Activated CD4-positive, alpha-beta memory T cell treated with anti-CD3 and anti-CD28 coated beads for 36 hours (primary cell): Measurements from ENCODE around the gene CA5A. TPM values are rescaled to one million over a fixed set of nuclear protein-coding genes. Genes with fewer than 3 reads are reported as not detected.
A peak's percentile ranks its signal among the peaks of the same experiment; 100 is the strongest.

Experiments
- CTCF ChIA-PET: fragments of 350-600 bp; sonication (Branson Sonifier 250); formaldehyde crosslinking; loops from one replicate; lab custom pipeline; 2021; ENCODE audit warnings: antibody characterized with exemption, inconsistent platforms; lab: Charles Lee
- POLR2A ChIA-PET: fragments of 350-600 bp; sonication (Branson Sonifier 250); formaldehyde crosslinking; loops from one replicate; lab custom pipeline; 2021; ENCODE audit warnings: antibody characterized with exemption; lab: Charles Lee
- DNase-seq: peaks from one replicate; pipeline ENCODE4 v3.0.0-alpha.2; 2020
- H3K27ac Mint-ChIP-seq: one replicate; pipeline ENCODE4 v1.8.0; 2021; ENCODE audit warnings: mixed read lengths
- H3K27me3 Mint-ChIP-seq: one replicate; pipeline ENCODE4 v1.8.0; 2021; ENCODE audit warnings: mixed read lengths
- H3K36me3 Mint-ChIP-seq: one replicate; pipeline ENCODE4 v1.8.0; 2021; ENCODE audit warnings: mixed read lengths
- H3K4me1 Mint-ChIP-seq: one replicate; pipeline ENCODE4 v1.8.0; 2021; ENCODE audit warnings: low read depth, mixed read lengths
- H3K4me3 Mint-ChIP-seq: one replicate; pipeline ENCODE4 v1.8.0; 2021; ENCODE audit warnings: mild to moderate bottlenecking, mixed read lengths
- H3K9me3 Mint-ChIP-seq: one replicate; pipeline ENCODE4 v1.8.0; 2021; ENCODE audit warnings: mixed read lengths
- intact Hi-C: fragments of 100-400 bp; cut with micrococcal nuclease; formaldehyde crosslinking; loops from one replicate; pipeline ENCODE4 v1.15.1; 2023
- total RNA-seq, 2 experiments: library from RNA; stranded (reverse); gene quantifications; one replicate each; pipeline ENCODE4 v1.2.3, GENCODE V29; 2021

Gene CA5A
- total RNA-seq, 2 experiments from 2014 or later: not detected

GRCh38 chr16:87855852-87856715 lies 80.2 kb downstream of the CA5A start:
- H3K4me3 Mint-ChIP-seq: peak overlapping the region; percentile 62
- peaks cover 74% of the 10 kb centered on the region for H3K36me3 Mint-ChIP-seq
- peak; percentile 75 for DNase-seq
- intact Hi-C loops: loop anchor here (1.0 to 10.0 kb wide), 2 partner anchors 10 to 49 kb away; no protein-coding TSS in a partner anchor
- CTCF ChIA-PET: interaction anchor here (1.3 to 8.8 kb wide), 2 partner anchors 15 to 77 kb away, joined by 11 to 224 read pairs; partner anchors contain the start of gene SLC7A5
- H3K27me3 Mint-ChIP-seq: no peaks in the 10 kb centered on the region
- peak overlapping the region; percentile 91 for H3K27ac Mint-ChIP-seq
- POLR2A ChIA-PET: interaction anchor here (2.8 to 3.6 kb wide), 2 partner anchors 9 to 12 kb away, joined by 21 to 25 read pairs; partner anchors contain the start of gene SLC7A5
- H3K4me1 Mint-ChIP-seq: peaks cover 80% of the 10 kb centered on the region
- H3K9me3 Mint-ChIP-seq: no peaks in the 10 kb centered on the region

GRCh38 chr16:87854907-87855683 lies 81.2 kb downstream of the CA5A start:
- Mint-ChIP-seq H3K36me3 (peaks cover 73% of the 10 kb centered on the region), H3K9me3 (no peaks in the 10 kb centered on the region), H3K4me1 (peaks cover 72% of the 10 kb centered on the region), H3K27me3 (no peaks in the 10 kb centered on the region), H3K4me3 (peak overlapping the region; percentile 16), H3K27ac (peak overlapping the region; percentile 91)
- ChIA-PET POLR2A (interaction anchor here (0.8 to 3.6 kb wide), 3 partner anchors 10 to 20 kb away, joined by 3 to 25 read pairs (median 21); partner anchors contain the start of gene SLC7A5), CTCF (interaction anchor here (1.0 to 8.8 kb wide), 3 partner anchors 16 to 86 kb away, joined by 3 to 224 read pairs (median 7); partner anchors contain the start of gene SLC7A5)
- no peak for DNase-seq
- intact Hi-C loops: loop anchor here (10.0 kb wide), 1 partner anchor 50 kb away; no protein-coding TSS in a partner anchor

GRCh38 chr16:87854053-87854906 lies 82.0 kb downstream of the CA5A start:
- peak; percentile 42 for DNase-seq
- no peaks in the 10 kb centered on the region for H3K9me3 Mint-ChIP-seq
- peak overlapping the region; percentile 90 for H3K27ac Mint-ChIP-seq
- peaks cover 66% of the 10 kb centered on the region for H3K4me1 Mint-ChIP-seq
- H3K36me3 Mint-ChIP-seq: peaks cover 74% of the 10 kb centered on the region
- no peaks in the 10 kb centered on the region for H3K27me3 Mint-ChIP-seq
- intact Hi-C loops: loop anchor here (10.0 kb wide), 1 partner anchor 51 kb away; no protein-coding TSS in a partner anchor
- H3K4me3 Mint-ChIP-seq: peak overlapping the region; percentile 61
- ChIA-PET POLR2A (interaction anchor here (0.8 to 3.6 kb wide), 5 partner anchors 11 to 21 kb away, joined by 3 to 25 read pairs (median 20); partner anchors contain the start of gene SLC7A5), CTCF (interaction anchor here (1.0 to 8.8 kb wide), 4 partner anchors 17 to 86 kb away, joined by 3 to 224 read pairs (median 9); partner anchors contain the start of gene SLC7A5)

- peak overlapping the region; percentile 88 for H3K27ac Mint-ChIP-seq
- peaks cover 60% of the 10 kb centered on the region for H3K4me1 Mint-ChIP-seq
- CTCF ChIA-PET: interaction anchor here (1.0 to 8.8 kb wide), 4 partner anchors 17 to 75 kb away, joined by 3 to 224 read pairs (median 11); partner anchors contain the start of gene SLC7A5
- peak overlapping the region; percentile 53 for H3K4me3 Mint-ChIP-seq
- no peaks in the 10 kb centered on the region for H3K9me3 Mint-ChIP-seq
- intact Hi-C loops: loop anchor here (1.0 to 10.0 kb wide), 2 partner anchors 51 to 74 kb away; no protein-coding TSS in a partner anchor
- POLR2A ChIA-PET: interaction anchor here (0.8 to 2.4 kb wide), 3 partner anchors 13 to 74 kb away, joined by 5 to 20 read pairs (median 12); partner anchors contain the start of gene SLC7A5
- DNase-seq: peak; percentile 95
- H3K36me3 Mint-ChIP-seq: peaks cover 73% of the 10 kb centered on the region
- no peaks in the 10 kb centered on the region for H3K27me3 Mint-ChIP-seq
Observed at GRCh38 chr16:87853411-87854052, 82.8 kb downstream of the CA5A start.

GRCh38 chr16:87851601-87852000 lies 84.7 kb downstream of the CA5A start:
- Mint-ChIP-seq H3K4me1 (peaks cover 41% of the 10 kb centered on the region), H3K27me3 (no peaks in the 10 kb centered on the region), H3K36me3 (peaks cover 70% of the 10 kb centered on the region), H3K4me3 (no peak overlapping the region), H3K27ac (no peak overlapping the region), H3K9me3 (no peaks in the 10 kb centered on the region)
- DNase-seq: no peak
- intact Hi-C loops: loop anchor here (10.0 kb wide), 1 partner anchor 53 kb away; no protein-coding TSS in a partner anchor
- ChIA-PET POLR2A (interaction anchor here (2.4 kb wide), 1 partner anchor 17 kb away, joined by 20 read pairs; the partner anchor contains the start of gene SLC7A5), CTCF (interaction anchor here (3.5 to 8.8 kb wide), 3 partner anchors 8 to 71 kb away, joined by 27 to 224 read pairs (median 64); partner anchors contain the start of gene SLC7A5)

- no peaks in the 10 kb centered on the region for H3K27me3 Mint-ChIP-seq
Observed at GRCh38 chr16:87851141-87851587, 85.2 kb downstream of the CA5A start.

GRCh38 chr16:87850009-87851006 lies 86.0 kb downstream of the CA5A start:
- peak; percentile 83 for DNase-seq
- Mint-ChIP-seq H3K27ac (peak overlapping the region; percentile 33), H3K4me1 (peaks cover 30% of the 10 kb centered on the region), H3K9me3 (no peaks in the 10 kb centered on the region), H3K4me3 (no peak overlapping the region), H3K27me3 (no peaks in the 10 kb centered on the region), H3K36me3 (peaks cover 69% of the 10 kb centered on the region)
- intact Hi-C loops: loop anchor here (1.0 to 10.0 kb wide), 2 partner anchors 21 to 54 kb away; no protein-coding TSS in a partner anchor
- ChIA-PET POLR2A (interaction anchor here (0.9 to 2.0 kb wide), 6 partner anchors 16 to 71 kb away, joined by 4 to 9 read pairs (median 6); partner anchors contain the start of gene SLC7A5), CTCF (interaction anchor here (0.5 to 8.8 kb wide), 22 partner anchors 9 to 136 kb away, joined by 3 to 224 read pairs (median 6); partner anchors contain the start of genes KLHDC4 and SLC7A5)

More at GRCh38 chr16:87851141-87851587, 85.2 kb downstream of the CA5A start:
- Mint-ChIP-seq H3K4me1 (peaks cover 38% of the 10 kb centered on the region), H3K4me3 (no peak overlapping the region), H3K27ac (no peak overlapping the region), H3K36me3 (peaks cover 71% of the 10 kb centered on the region), H3K9me3 (no peaks in the 10 kb centered on the region)
- ChIA-PET CTCF (interaction anchor here (2.5 to 8.8 kb wide), 4 partner anchors 9 to 71 kb away, joined by 10 to 224 read pairs (median 46); partner anchors contain the start of gene SLC7A5), POLR2A (no interaction called here)
- no peak for DNase-seq
- intact Hi-C loops: loop anchor here (10.0 kb wide), 1 partner anchor 54 kb away; no protein-coding TSS in a partner anchor

- Mint-ChIP-seq H3K36me3 (peaks cover 74% of the 10 kb centered on the region), H3K4me1 (peaks cover 22% of the 10 kb centered on the region), H3K9me3 (no peaks in the 10 kb centered on the region), H3K27ac (peak overlapping the region; percentile 33), H3K27me3 (no peaks in the 10 kb centered on the region), H3K4me3 (no peak overlapping the region)
- ChIA-PET CTCF (interaction anchor here (0.6 to 8.8 kb wide), 21 partner anchors 9 to 135 kb away, joined by 3 to 224 read pairs (median 7); partner anchors contain the start of genes KLHDC4 and SLC7A5), POLR2A (interaction anchor here (0.9 to 2.0 kb wide), 6 partner anchors 17 to 71 kb away, joined by 4 to 9 read pairs (median 6); partner anchors contain the start of gene SLC7A5)
- intact Hi-C loops: loop anchor here (1.0 to 10.0 kb wide), 2 partner anchors 22 to 55 kb away; no protein-coding TSS in a partner anchor
- DNase-seq: no peak
Observed at GRCh38 chr16:87849419-87850008, 86.8 kb downstream of the CA5A start.
